Ishikawa (cell line): ENCODE measurements around the gene EPHA3.

Experiments
- CEBPB ChIP-seq: IDR thresholded peaks from 2 replicates; pipeline ENCODE4 v1.6.1; 2012
- CREB1 ChIP-seq: IDR thresholded peaks from 2 replicates; pipeline ENCODE4 v1.6.1; 2012; ENCODE audit warnings: low read depth
- EGR1 ChIP-seq: IDR thresholded peaks from 2 replicates; pipeline ENCODE4 v1.6.1; 2012
- EP300 ChIP-seq: IDR thresholded peaks from 2 replicates; pipeline ENCODE4 v1.6.1; 2012; ENCODE audit warnings: borderline replicate concordance
- NFIC ChIP-seq: IDR thresholded peaks from 2 replicates; pipeline ENCODE4 v1.6.1; 2012
- RAD21 ChIP-seq: IDR thresholded peaks from 2 replicates; pipeline ENCODE4 v1.6.1; 2012; ENCODE audit warnings: low read depth
- TAF1 ChIP-seq: IDR thresholded peaks from 2 replicates; pipeline ENCODE4 v1.6.1; 2012; ENCODE audit warnings: low read depth, mild to moderate bottlenecking
- TCF12 ChIP-seq: IDR thresholded peaks from 2 replicates; pipeline ENCODE4 v1.6.1; 2012; ENCODE audit warnings: low read depth
- YY1 ChIP-seq: IDR thresholded peaks from 2 replicates; pipeline ENCODE4 v1.6.1; 2012; ENCODE audit warnings: low read depth
- ZBTB7A ChIP-seq: IDR thresholded peaks from 2 replicates; pipeline ENCODE4 v1.6.1; 2012; ENCODE audit warnings: low read depth
- TF ChIP-seq, protein P1 (sequence below): IDR thresholded peaks from 2 replicates; pipeline ENCODE4 v1.6.1; 2012; ENCODE audit warnings: low read depth, mild to moderate bottlenecking
- TF ChIP-seq, protein P2 (sequence below): IDR thresholded peaks from 2 replicates; pipeline ENCODE4 v1.6.1; 2012

- TF ChIP-seq EP300 (peak; percentile 40), YY1 (0 out of 2 replicates have a peak, but pooled peaks have one; percentile 21), CREB1 (no peak), ZBTB7A (no peak), RAD21 (no peak), NFIC (no peak), TCF12 (peak; percentile 52; the same call in 1 of the 2 replicates), CEBPB (peak; percentile 67; the same call in 1 of the 2 replicates), EGR1 (no peak), TAF1 (no peak)
- TF ChIP-seq, protein P1, sequence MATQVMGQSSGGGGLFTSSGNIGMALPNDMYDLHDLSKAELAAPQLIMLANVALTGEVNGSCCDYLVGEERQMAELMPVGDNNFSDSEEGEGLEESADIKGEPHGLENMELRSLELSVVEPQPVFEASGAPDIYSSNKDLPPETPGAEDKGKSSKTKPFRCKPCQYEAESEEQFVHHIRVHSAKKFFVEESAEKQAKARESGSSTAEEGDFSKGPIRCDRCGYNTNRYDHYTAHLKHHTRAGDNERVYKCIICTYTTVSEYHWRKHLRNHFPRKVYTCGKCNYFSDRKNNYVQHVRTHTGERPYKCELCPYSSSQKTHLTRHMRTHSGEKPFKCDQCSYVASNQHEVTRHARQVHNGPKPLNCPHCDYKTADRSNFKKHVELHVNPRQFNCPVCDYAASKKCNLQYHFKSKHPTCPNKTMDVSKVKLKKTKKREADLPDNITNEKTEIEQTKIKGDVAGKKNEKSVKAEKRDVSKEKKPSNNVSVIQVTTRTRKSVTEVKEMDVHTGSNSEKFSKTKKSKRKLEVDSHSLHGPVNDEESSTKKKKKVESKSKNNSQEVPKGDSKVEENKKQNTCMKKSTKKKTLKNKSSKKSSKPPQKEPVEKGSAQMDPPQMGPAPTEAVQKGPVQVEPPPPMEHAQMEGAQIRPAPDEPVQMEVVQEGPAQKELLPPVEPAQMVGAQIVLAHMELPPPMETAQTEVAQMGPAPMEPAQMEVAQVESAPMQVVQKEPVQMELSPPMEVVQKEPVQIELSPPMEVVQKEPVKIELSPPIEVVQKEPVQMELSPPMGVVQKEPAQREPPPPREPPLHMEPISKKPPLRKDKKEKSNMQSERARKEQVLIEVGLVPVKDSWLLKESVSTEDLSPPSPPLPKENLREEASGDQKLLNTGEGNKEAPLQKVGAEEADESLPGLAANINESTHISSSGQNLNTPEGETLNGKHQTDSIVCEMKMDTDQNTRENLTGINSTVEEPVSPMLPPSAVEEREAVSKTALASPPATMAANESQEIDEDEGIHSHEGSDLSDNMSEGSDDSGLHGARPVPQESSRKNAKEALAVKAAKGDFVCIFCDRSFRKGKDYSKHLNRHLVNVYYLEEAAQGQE: no peak
- TF ChIP-seq, protein P2, sequence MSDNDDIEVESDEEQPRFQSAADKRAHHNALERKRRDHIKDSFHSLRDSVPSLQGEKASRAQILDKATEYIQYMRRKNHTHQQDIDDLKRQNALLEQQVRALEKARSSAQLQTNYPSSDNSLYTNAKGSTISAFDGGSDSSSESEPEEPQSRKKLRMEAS: peak; percentile 86
Observed at GRCh38 chr3:89278302-89279025, 171.0 kb downstream of the EPHA3 start.
